GM12801 (cell line): Measurements from ENCODE around the gene EGLN1.

Source experiments
- TF ChIP-seq, protein P1 (sequence below): IDR thresholded peaks from one replicate; pipeline ENCODE4 v1.5.1; 2011; ENCODE audit warnings: control low read depth; ENCODE audit not compliant: insufficient read length; ENCODE audit errors: extremely low read depth

The EGLN1 gene

DNA sequence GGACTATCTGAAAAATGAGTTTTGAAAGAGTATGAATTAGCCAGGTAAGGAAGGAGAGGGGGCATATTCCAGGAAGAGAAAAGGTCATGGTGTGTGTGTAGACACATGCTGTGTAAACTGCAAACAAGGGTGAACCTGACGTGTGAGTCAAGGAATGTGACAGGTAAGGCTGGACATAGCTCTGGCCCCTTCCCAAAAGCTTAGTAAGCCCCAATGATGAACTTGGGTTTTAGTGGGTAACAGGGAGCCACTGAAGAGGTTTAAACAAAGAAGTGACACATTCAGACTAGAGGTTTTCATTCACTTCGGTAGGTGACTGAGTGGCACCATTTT, 36.7 kb downstream of the EGLN1 start:
- TF ChIP-seq, protein P1, sequence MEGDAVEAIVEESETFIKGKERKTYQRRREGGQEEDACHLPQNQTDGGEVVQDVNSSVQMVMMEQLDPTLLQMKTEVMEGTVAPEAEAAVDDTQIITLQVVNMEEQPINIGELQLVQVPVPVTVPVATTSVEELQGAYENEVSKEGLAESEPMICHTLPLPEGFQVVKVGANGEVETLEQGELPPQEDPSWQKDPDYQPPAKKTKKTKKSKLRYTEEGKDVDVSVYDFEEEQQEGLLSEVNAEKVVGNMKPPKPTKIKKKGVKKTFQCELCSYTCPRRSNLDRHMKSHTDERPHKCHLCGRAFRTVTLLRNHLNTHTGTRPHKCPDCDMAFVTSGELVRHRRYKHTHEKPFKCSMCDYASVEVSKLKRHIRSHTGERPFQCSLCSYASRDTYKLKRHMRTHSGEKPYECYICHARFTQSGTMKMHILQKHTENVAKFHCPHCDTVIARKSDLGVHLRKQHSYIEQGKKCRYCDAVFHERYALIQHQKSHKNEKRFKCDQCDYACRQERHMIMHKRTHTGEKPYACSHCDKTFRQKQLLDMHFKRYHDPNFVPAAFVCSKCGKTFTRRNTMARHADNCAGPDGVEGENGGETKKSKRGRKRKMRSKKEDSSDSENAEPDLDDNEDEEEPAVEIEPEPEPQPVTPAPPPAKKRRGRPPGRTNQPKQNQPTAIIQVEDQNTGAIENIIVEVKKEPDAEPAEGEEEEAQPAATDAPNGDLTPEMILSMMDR: no peak

DNA sequence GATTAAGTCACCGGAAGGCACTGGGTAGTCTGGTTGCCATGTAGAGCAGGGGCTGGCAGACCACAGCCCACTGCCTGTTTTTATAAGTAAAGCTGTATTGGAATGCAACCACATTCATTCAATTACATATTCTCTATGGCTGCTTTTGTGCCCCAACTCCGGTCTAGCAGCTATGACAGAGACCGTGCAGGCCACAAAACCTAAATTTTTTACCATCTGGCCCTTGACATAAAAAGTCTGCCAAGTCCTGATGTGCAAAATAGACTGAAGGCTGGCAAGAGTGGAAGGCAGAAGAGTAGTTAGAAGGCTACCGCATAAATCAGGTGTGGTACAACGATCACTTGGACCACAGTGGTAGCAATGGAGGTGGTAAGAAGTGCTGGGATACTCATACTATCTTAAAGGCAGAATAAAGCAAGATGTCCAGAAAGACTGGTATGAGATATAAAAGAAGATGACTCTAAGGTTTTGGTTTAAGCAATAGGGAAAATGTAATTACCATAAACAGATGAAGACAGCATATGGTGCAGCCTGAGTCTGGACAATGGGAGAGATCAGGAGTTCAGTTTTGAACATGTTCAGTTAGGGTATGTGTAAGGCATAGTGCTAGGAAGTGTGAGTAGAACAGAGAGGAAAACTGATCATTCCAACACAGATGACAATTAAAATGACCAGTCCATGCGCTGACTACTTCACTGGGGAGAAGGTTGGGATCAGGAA, 37.2 kb downstream of the EGLN1 start:
- TF ChIP-seq, protein P1: no peak

DNA sequence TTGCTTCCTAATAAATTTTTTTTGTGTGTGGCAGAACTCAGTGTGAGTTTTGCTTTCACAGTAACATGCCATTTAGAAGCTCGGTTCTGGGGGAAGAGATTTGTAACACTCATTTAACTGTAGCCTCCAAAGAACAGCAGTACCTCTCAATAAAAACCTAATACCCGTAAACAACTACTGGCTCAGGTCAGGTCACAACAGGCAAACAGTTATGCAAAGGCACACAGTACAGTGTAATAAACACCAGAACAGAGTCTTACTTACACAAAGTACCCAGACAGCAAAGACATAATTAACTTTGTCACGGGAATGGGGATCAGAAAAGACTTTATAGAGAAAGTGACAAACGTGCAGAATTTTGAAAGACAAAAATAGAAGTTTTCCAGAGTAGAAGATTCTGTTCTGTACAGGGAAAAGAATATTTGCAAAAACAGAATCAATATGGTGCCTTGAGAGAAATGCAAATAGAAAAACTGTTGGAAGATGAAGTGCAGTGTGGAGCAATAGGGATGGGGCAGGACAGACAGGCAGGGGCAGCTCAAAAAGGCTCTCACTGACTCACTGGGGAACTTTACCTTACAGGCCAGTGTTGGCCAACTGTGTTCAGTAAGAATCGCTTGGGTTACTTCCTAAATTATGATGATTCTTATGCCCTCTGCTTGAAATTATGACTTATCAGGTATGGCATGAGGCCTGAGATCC, 38.8 kb downstream of the EGLN1 start:
- TF ChIP-seq, protein P1: no peak

DNA sequence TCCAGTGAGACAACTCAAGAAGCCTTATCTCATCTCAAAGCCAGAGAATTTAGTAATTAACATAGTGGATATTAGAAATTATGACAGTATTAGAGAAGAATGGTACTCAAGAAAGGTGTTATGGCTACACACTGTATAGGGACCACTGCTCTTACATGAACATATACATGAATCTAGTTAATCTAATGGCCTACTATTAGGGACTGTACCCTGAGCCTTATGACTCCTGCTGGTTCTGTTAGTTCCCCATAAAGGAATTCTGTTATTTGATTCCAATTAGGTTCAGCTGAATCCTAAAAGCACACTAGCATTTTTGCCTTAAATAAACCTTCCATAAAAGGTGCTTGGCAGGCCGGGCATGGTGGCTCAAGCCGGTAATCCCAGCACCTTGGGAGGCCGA, 39.7 kb downstream of the EGLN1 start:
- TF ChIP-seq, protein P1: no peak

DNA sequence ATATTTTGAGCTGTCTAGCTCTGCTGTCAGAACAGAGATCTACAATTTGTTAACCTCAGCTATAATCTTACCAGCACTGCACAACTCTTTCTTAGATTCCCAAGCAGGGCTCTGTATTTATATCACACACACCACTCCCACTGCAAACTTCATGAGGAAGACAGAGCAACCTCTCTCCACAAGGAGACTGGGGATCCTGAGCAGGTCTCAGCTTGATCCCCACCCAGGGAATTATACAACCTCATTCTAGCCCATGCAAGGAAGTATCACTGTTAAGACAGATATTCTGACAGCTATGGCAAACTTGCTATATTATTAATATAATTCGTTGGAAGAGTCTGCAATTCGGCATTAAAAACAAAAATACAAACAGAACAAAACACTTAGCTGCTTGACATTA, 40.4 kb downstream of the EGLN1 start:
- TF ChIP-seq, protein P1: no peak

DNA sequence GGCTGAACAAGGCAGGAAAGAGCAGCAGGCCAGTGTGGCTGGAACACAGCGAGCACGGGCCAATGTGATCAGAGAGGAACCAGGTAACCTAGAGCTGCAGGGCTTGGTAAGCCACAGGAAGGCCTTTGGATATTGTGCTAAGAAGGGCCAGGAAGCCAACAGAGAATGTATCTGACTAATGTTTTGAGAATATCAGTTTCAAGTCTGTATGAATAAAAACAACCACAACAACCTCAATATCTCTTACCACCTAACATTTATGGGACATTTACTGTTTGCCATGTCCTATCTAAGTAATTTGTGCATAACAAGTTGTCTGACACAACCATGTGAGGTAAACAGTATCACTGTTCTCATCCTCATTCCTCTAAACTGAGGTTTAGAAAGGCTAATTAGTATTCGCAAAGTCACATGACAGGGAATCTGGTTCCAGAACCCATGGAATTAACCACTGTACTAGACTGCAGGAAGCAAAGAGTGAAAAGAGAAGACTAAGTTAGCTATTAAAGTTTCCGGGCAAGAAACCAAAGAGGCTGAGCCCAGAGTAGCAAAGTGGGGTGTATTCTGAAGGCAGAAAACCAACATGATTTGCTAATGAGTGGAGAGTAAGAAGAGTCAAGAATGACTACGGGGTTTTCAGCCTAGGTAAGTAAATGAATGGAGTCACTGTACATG, 45.1 kb downstream of the EGLN1 start:
- TF ChIP-seq, protein P1: no peak

DNA sequence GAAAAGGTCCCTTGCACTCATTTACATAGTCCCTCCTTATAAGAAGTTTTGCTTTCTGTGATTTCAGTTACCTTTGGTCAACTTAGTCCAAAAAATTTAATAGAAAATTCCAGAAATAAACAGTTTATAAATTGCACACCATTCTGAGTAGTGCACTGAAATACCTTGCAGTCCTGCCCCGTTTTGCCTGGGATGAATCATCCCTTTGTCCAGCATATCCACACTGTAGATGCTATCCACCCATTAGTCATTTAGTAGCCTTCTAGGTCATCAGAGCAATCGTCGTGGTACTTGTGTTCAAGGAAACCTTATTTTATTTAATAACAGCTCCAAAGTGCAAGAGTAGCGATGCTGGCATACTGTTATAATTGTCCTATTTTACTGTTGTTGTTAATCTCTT, 46.0 kb downstream of the EGLN1 start:
- TF ChIP-seq, protein P1: no peak
